GM10266 (cell line): Measurements from ENCODE around the gene PRRG2.
"Not testable (repeated sequence)": the region's sequence is repeated elsewhere in the genome, so short reads cannot be mapped to it uniquely, and the experiment has no call there.

Source experiments
- DNase-seq: peaks from one replicate; pipeline ENCODE4 v3.0.0; 2012; ENCODE audit errors: extremely low spot score
- TF ChIP-seq, protein P1 (sequence below): IDR thresholded peaks from 2 replicates; pipeline ENCODE4 v1.5.1; 2012; ENCODE audit warnings: mild to moderate bottlenecking, low read depth; ENCODE audit not compliant: control insufficient read depth, insufficient read depth; ENCODE audit errors: missing control alignments

PRRG2 gene

DNA sequence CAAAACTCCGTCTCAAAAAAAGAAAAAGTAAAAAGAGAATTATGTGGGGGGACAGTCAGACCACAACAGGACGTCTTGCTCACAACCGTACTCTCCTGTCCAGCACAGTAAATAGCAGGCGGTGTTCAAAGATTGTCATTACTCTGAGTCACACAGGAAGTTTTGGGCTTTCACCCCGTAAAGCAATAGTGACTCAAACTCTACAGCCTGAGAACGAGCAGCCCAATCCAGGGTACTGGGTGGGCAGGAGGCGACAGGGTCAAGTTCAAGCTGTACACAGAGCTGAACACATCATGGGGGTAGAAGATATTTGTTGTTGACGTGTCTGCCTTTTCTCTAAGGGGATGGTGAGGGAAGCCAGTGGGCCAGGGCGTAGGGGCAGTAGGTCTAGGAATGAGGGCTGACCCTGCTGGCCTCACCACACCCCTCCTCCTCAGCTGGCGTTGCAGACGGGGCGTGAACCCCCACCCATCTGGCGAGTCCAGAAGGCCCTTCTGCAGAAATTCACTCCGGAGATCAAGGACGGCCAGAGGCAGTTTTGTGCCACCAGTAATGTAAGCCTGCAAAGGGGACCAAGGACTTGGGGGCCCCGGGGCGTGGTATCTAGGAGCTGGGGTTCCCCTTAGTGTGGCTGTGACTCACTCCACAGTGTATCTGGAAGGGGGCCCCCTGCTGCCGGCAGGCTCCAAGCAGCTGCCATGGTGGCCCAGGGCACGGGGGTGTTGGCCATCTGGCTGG lies 33.1 kb downstream of the PRRG2 start:
- DNase-seq, result no peak
- TF ChIP-seq, protein P1, sequence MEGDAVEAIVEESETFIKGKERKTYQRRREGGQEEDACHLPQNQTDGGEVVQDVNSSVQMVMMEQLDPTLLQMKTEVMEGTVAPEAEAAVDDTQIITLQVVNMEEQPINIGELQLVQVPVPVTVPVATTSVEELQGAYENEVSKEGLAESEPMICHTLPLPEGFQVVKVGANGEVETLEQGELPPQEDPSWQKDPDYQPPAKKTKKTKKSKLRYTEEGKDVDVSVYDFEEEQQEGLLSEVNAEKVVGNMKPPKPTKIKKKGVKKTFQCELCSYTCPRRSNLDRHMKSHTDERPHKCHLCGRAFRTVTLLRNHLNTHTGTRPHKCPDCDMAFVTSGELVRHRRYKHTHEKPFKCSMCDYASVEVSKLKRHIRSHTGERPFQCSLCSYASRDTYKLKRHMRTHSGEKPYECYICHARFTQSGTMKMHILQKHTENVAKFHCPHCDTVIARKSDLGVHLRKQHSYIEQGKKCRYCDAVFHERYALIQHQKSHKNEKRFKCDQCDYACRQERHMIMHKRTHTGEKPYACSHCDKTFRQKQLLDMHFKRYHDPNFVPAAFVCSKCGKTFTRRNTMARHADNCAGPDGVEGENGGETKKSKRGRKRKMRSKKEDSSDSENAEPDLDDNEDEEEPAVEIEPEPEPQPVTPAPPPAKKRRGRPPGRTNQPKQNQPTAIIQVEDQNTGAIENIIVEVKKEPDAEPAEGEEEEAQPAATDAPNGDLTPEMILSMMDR, result no peak

DNA sequence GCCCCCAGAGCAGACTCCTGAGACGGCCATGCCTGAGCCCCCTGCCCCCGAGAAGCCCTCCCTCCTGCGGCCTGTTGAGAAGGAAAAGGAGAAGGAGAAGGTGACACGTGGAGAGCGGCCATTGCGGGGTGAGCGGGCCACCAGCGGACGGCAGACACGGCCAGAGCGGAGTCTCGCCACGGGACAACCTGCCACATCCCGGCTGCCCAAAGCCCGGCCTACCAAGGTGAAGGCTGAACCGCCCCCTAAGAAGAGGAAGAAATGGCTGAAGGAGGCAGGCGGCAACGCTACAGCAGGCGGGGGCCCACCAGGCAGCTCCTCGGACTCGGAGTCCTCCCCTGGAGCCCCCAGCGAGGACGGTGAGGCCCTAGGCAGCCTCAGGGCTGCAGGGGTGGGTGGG lies 34.7 kb downstream of the PRRG2 start:
- TF ChIP-seq, protein P1, result no peak
- no peak for DNase-seq

DNA sequence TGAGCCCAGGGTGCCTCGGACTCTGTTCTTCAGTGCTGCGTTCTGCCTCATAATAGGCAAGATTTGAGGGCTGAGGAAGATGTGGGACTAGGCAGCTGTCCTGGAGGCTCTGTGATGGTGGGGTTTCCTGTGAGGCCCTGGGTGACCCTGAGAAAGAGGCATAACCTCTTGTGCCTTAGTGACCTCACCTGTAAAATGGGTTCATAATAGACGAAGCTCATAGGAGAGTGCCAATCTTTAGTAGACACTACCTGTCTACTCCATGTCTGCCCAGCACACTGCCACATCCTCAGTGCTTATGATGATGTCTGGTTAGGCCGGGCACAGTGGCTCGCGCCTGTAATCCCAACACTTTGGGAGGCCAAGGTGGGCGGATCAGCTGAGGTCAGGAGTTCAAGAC lies 35.4 kb downstream of the PRRG2 start:
- TF ChIP-seq, protein P1, result no peak
- DNase-seq, result no peak

DNA sequence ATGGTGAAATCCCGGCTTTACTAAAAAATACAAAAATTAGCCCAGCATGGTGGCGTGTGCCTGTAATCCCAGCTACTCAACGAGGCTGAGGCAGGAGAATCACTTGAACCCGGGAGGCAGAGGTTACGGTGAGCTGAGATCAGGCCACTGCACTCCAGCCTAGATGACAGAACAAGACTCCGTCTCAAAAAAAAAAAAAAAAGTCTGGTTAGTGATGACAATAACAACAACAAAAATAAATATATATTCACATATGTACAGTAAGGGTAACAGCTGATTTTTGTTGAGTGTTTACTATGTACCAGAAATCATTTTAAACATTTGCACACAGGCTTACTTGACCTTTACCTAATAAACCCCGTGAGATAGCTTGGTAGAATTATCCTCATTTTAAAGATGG lies 35.8 kb downstream of the PRRG2 start:
- TF ChIP-seq, protein P1, result no peak

DNA sequence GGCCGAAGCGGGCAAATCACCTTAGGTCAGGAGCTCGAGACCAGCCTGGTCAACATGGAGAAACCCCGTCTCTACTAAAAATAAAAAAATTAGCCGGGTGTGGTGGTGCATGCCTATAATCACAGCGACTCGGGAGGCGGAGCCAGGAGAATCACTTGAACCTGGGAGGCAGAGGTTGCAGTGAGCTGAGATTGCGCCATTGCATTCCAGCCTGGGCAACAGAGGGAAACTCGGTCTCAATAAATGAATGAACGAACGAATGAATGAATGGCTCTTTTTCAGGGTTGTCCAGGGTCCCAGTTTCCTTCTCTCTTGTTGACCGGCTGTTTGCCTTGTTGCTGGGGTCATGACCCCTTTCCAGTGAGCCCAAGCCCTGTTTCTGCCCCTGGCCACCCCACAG lies 36.7 kb downstream of the PRRG2 start:
- not testable (repeated sequence) for DNase-seq

More for the DNA sequence above, 35.8 kb downstream of the PRRG2 start:
- no peak for DNase-seq

DNA sequence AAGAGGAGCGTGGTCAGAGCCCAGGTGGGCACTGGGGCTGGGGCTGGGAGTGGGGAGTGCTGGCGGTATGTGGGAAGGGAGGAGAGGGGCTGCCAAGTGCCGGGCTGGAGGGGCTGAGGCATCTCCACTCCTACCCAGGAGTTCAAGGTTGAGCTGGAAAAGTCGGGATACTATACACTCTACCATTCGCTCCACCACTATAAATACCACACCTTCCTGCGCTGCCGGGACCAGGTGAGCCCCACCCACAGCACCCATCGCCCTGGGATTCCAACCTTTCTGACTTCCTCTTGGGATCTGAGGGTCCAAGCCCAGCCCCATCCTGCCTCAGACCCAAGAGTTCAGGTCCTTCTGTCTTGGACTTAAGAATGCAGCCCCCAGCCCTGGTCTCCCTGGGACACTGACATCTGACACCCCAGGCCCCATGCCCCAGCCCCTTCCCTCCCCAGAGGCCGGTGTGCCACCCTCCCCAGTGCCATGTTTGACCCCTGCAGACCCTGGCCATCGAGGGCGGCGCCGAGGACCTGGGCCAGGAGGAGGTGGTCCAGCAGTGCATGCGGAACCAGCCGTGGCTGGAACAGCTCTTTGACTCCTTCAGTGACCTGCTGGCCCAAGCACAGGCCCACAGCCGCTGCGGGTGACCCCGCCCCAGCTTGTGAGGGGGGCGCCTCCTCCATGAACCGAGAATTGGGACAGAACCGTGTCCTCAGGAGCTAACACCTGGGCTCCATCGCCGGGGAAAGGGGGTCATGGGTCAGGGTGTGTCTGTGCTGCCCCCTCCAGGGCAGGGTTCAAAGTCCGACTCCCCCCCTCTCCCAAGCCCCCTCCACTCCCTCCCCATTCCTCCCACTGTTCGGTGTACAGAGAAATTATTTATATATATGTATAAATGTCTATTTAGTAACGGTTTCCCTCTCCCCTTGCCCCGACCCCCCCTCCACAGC lies 44.1 kb downstream of the PRRG2 start:
- no peak for DNase-seq

DNA sequence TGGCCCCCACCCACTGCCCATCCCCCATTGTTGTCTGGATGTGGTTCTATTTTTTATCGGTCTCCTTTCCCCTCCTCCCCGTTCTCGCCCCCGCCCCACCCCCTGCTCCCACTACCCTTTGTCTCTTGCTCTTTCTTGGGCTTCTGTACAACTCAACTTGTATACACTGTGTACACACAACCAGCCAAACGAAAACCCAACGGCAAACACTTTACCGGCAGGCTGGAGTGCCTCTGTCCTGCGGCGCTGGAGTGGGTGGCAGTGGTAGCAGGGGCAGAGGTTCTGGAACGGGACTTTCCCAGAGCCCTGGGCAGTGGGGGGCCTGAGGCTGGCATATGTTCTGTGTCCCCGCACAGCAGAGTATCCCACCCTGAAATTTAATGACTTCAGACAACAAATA lies 45.1 kb downstream of the PRRG2 start:
- TF ChIP-seq, protein P1, result no peak
- DNase-seq, result no peak

More for the DNA sequence above, 44.1 kb downstream of the PRRG2 start:
- TF ChIP-seq, protein P1, result no peak
